Raji (cell line): Measurements from ENCODE around the gene DGKG.

Source experiments
- POLR2A ChIP-seq: IDR thresholded peaks from 2 replicates; pipeline ENCODE4 v1.6.1; 2011; ENCODE audit warnings: low read depth, low read length, control low read depth; ENCODE audit not compliant: insufficient read depth

The DGKG gene

DNA sequence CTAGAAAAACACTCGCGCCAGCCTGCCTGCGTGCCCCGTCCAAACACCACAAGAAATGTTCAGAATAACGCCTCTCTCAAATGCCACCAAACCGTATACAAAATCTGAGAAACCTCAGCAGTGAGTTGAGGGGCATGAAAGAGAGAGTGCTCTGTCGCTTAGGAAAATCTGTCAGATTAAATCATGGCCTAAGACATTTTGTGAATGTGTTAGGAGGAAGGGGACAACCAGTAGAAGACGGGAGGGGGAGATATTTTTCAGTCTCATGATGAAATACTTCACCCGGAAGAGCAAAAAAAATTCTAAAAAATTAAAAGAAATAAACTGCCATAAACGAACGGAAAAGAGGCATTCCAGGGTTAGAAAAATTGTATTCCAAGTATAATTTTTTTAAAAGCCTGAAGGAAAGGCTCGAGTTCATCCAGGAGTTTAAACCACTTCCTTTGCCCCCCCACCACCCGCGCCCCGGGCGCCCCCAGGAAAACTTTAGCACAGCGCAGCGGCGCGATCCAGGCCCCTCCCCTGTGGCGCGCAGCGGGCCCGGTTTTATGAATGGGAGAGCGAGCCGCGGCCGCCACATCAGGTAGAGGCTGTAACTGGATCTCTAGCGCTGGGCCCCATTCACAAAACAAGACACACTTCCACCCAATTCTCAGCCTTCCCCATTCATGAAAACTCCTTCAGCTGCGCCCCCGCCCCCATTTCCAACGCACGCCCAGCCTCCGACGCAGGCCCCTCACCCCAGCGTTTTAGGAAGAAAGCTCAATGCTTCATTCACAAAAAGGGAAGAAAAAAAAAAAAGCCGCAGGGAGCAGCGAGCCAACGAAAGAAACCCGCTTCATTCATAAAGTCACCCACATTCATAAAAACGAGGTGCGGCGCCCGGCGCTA is 254.6 kb downstream of the DGKG start:
- TF ChIP-seq POLR2A, result no peak

DNA sequence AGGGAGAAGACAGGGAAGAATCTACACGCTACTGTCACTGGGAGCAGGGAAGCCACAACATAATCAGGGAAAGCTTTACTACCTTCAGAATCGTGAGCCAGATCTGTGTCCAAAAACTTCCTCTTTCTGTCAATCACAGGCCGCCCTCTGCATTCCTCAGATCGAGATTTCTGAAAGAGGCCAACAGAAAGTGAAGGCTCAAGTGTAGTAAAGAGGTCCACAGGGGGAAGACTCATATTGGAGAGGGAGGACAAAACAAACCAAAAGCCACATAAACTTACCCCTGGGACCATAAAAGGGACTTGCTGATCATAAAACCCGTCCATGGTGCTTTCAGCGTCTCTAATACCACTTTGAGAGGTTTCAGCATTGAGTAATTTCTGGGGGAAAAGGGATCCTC is 256.5 kb downstream of the DGKG start:
- TF ChIP-seq POLR2A, result no peak

DNA sequence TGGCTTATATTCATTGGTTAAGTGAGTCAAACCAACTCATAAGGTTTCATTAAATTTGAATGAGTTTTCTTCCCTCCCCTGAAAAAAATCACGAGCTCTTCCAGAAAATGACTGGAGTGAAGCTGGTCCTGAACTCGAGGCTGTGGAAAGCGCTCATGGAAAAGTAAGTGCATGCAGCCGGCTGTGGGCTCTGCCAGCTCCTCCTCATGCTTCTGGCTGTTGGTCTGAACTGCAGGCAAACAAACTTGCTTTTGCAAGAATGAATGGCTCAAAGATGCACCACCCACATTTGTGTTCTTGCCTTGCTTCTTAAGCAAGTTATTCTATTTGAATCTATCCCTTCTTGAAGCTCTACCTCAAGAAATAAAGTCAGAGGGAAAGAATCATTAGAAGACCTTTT is 259.3 kb downstream of the DGKG start:
- no peak for TF ChIP-seq POLR2A

DNA sequence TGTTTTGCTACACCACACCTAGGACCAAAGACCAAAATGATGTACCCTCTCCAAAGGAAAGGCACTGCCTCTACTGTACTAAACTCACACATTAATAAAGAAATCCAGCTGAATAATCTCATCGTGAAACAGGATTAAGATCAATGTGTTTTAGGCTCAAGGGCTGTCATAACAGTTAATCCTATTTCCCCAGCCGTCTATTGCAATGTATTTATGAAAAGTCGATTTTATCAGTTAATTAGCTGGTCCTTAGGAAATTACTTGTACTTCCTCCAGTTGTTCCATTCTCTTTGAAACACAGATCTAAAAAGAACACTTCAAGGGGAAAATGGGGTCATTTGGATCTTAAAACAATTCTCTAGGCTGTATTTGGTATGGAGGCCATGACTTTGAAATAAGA is 261.6 kb downstream of the DGKG start:
- TF ChIP-seq POLR2A, result no peak

DNA sequence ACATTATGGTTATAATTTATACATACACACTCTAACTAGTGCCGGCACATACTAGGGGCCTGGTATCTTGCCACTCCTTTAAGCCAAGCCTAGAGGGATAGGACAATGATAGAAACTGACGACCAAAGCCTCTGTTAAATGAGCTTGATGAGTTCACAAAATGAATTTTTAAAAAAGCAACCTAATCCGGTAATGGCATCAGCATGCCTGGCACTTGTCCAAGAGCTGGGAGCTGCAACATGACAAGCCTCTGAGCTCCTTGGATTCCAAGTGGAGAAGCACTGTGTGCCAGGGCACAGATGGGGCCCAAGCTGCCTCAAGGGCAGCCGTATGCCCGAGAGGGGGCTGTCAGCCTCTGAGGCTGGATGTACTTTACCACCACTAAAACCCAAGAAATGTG is 262.9 kb downstream of the DGKG start:
- no peak for TF ChIP-seq POLR2A

DNA sequence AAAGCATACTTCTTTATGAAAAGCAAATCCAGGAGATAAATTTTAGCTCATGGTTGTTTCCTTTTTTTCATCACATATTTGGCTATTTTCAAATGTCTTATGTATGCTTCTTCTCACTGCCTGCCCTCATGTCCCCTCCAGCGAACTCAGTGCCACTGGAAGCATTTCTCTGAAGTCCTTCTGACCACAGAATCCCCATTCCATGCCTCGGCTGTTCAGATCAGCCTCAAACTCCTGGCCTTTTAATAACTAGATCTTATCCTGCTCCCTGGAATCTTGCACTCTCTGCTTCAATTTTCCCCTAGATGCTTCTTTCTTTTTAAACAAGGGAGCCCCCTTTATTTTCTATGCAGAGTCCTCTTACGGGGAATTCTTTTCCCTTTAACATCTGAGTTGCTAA is 263.3 kb downstream of the DGKG start:
- no peak for TF ChIP-seq POLR2A

DNA sequence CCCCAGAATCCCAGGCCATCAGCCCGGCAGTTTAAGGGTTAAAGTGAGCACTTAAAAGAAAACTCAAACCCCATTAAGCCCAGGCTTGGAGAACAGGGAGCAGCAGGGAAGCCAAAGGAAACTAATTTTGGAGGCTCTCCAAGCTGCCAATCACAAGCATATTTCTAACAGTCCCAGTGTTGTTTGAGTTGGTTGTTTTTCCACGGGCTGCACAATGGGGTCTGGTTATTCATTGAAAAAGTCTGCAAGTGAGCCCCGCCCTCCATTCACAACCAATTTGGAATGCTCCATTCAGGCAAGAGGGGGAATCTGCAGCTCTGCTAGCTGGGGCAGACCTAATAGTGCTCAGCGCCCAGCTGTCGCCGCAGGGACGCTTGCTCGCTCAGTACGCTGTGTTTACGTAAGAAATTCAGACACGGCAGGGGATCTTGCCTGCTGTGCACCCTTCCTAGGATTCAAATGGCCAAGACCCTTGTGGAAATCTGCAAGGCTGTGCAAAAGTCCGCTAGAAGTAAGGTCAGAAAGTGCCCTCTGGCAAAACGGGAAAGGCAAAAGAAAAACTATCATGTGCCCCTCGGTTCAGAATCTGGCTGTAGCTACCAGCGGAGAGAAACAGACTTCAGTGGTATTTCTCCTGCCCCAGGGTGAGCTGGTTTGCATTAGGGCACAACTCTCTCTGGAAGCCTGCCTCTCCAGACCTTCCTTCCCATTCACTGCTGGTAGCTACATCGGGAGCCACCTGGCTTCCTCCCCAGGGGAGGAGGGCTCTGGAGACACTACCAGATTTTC is 264.2 kb downstream of the DGKG start:
- TF ChIP-seq POLR2A, result no peak

DNA sequence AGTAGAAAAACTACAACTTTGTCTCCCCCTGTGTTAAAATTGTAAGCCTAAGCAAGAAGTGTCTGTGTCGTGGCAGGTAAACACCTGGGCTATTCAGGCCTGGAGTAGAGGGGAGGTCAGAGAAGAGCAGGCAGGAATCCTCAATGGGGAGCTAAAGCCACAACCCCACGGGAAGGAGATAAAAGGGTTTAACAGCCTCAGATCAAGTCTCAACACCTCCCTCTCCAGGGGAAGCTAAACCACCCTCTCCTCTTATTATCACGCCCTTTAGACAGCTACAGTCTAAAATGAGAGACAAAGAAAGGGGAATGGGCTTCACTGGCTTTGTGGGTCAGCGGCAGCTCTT is 264.7 kb downstream of the DGKG start:
- no peak for TF ChIP-seq POLR2A
